A673 (cell line): ENCODE measurements around the gene CWC27.

Experiments used
- CTCF ChIP-seq: fragments of 300-800, 200-600 bp; sonication (generic); conservative IDR thresholded peaks from 2 replicates; pipeline ENCODE4 v1.5.1; 2017; ENCODE audit warnings: low read depth, mild to moderate bottlenecking, antibody characterized with exemption, low read length, moderate library complexity, mixed read lengths
- EZH2 ChIP-seq: fragments of 200-600 bp; sonication (generic); IDR thresholded peaks from 2 replicates; pipeline ENCODE4 v1.6.1; 2017; ENCODE audit warnings: borderline replicate concordance, low read depth, mild to moderate bottlenecking, mixed read lengths, antibody characterized with exemption, low read length; ENCODE audit not compliant: poor library complexity, severe bottlenecking

DNA sequence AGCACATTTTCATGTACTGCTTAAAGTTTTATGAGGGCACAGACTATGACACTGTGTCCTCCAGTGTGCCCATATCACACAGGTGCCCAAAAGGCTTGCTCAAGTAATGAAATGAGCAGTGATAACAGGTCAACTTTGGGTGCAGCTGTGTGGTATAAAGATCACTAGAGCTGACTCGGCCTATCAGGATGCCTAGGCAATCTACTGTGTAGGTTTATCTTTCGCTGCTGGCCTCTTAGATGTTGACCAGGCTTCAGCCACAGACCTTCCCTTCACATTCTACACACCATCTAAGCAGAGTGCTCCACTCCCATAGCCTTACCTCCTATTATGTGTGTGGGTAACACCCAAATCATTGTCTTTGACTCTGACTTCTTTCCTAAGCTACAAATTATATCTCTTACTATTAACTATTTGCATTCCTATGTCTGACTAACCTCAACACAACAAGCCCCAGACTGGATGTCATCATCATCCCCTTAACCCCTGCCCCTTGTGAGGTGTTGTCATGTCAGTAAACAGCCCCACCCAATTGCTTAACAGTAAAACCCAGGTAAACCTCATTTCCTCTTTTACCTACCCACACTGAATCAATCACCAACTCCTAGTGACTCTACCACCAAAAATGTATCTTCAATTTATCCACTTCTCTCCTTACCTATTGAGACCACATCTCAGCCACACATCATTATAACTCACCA lies 2.8 kb upstream of the CWC27 start:
- TF ChIP-seq EZH2: no peak
- TF ChIP-seq CTCF: no peak
